Stimulated activated CD8-positive, alpha-beta memory T cell treated with anti-CD3 and anti-CD28 coated beads, Interleukin-2, amount 100 ng/mL, for 48 hours (primary cell): ENCODE results near the gene RERE.
A peak's percentile ranks its signal among the peaks of the same experiment; 100 is the strongest.

Experiments
- DNase-seq, 2 donors: peaks; one replicate each; pipeline ENCODE4 v3.0.0-alpha.2; 2020; ENCODE audit warnings: low read depth in 2 of 2

Gene RERE

GRCh38 chr1:8666389-8667167, 150.9 kb downstream of the RERE start:
- DNase-seq: no peak

GRCh38 chr1:8665833-8666232, 151.6 kb downstream of the RERE start:
- DNase-seq: no peak

- DNase-seq: no peak
Observed at GRCh38 chr1:8664887-8665286, 152.6 kb downstream of the RERE start.

GRCh38 chr1:8663915-8664329, 153.5 kb downstream of the RERE start:
- DNase-seq: no peak

DNA sequence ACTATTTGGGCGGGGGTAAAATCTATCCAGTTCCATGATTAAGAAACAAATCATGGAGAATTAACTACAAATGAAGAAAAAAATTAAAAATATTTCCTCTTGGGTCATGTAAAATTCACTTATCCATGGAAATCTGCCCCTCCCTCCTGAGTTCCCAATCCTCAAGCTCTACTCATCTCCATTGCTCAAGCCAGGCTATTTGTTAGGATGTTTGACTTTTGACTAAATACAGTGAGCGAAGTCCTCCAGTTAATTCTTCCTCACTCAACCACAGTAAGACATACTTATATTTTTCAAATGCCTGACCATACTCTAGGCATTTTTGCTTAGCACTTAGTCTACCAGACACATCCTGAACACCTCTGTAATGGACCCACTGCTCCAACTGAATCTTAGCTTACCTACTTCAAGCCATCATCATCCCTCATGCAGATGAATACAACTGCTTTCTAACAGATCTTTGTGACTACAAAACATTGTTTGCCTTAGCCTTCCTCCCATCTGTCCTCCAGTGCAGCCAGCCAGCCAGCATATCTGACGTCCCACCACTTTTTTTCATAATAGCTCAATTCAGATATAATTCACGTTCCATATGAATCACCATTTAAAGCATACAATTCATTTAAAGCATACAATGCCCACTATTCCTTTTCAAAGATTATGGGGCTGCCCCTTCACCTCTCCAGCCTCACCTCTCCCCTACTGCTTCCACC, 154.2 kb downstream of the RERE start:
- DNase-seq: no peak

DNA sequence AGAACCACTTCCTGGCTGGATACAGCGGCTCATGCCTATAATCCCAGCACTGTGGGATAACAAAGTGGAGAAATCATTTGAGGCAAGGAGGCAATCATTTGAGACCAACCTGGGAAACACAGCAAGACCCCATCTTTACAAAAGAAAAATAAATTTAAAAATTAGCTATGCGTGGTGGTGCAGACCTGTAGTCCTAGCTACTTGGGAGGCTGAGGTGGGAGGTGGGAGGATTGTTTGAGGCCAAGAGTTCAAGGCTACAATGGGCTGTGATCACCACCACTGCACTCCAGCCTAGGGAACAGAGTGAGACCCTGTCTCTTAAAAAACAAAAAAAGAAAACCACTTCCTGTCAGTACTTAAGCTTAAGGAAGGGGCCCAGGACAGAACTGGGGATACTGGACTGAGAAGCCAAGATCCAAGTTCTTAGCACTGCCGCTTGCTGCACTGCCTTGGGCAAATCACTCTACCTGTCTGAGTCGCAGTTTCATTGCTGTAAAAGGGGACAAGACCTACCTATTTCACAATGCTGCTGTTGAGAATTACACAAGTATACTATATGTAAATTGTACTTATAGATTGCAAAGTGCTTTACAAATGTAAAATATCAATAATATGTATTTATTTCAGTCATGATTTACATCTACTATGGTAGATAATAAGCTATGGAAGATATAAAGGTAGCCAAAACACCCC, 154.9 kb downstream of the RERE start:
- DNase-seq: no peak

DNA sequence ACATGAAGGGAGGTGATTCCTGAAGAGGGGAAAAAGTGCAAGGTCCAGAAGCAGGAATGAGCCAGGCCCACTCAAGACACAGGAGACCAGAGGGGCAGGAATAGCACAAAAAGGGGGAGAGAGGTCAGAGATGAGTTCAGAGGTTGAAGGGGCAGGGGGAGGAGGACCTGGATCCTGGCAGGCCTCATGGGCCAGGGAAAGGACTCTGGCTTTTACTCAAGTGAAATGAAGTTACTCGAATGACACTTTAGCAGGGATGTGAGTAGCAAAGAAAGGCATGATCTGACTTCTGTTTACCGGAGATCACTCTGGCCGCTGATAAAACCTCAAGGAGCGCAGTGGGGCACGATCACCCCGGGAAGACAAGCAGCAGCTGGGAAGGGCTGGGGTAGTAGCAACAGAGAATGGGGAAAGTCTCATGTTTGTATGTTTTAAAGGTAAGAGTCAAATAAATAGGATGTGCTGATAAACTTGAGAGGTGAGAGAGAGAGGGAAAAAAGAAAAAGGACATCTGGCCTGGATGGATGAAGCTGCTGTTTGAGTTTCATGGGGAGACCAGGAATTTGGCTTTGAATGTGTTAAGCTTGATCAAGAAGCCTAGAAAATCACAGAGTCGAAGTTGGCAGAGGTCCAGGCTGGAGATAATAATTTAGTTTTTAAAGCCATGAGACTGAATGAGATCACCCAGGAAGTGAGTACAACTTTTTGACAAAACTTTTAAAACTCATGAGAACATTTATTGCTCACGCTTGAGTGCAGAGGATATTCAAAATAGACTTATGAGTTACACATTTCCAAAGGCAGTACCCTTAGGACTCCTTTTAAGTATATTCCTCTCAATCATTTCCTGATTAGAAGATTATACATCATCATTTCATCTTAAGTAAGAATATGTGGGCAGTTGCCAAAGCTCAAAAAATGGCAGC, 156.0 kb downstream of the RERE start:
- peak in 1 of 2 donors; percentile 12 for DNase-seq

- no peak for DNase-seq
Observed at GRCh38 chr1:8660411-8660828, 157.0 kb downstream of the RERE start.

DNA sequence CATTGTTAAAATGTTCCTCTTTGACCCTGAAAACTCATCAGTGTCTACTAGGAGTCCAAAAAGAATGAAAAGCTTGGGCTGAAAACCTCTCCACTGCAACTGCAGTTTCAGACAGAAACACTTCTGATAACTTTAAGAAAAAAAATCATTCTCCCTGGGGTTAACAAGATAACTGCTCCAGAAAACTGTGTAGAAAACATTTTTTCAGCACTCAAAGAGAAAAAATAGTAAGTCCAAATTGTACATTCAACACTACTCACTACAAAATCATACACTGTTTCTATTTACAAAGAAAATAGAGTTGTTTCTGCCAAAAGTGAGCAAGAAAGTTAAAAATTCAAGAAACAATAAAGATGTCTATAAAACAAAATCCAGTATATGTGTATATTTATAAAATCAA, 157.8 kb downstream of the RERE start:
- DNase-seq: no peak

GRCh38 chr1:8653878-8654277, 163.6 kb downstream of the RERE start:
- no peak for DNase-seq

DNA sequence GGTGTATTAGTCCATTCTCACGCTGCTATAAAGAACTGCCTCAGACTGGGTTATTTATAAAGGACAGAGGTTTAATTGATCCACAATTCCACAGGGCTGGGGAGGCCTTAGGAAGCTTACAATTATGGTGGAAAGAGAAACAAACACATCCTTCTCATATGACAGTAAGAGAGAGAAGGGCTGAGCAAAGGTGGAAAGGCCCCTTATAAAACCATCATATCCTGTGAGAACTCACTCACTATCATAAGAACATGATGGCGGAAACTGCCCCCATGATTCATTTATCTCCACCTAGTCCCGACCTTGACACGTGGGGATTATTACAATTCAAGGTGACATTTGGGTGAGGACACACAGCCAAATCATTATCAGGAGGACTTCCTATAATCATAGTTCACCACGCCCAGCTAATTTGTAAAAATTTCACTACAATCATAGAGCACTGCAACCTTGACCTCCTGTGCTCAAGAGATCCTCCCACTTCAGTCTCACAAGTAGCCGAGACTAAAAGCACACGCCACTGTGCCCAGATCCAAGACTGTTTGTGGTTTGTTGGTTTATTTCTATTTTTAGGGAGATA, 164.9 kb downstream of the RERE start:
- DNase-seq: no peak

- no peak for DNase-seq
Observed at GRCh38 chr1:8651962-8652361, 165.5 kb downstream of the RERE start.

GRCh38 chr1:8651236-8651890, 166.1 kb downstream of the RERE start:
- no peak for DNase-seq

- no peak for DNase-seq
Observed at GRCh38 chr1:8649875-8650274, 167.6 kb downstream of the RERE start.

- no peak for DNase-seq
Observed at GRCh38 chr1:8649027-8649426, 168.4 kb downstream of the RERE start.

- DNase-seq: no peak
Observed at GRCh38 chr1:8646996-8647395, 170.4 kb downstream of the RERE start.

- no peak for DNase-seq
Observed at GRCh38 chr1:8646189-8646588, 171.3 kb downstream of the RERE start.

DNA sequence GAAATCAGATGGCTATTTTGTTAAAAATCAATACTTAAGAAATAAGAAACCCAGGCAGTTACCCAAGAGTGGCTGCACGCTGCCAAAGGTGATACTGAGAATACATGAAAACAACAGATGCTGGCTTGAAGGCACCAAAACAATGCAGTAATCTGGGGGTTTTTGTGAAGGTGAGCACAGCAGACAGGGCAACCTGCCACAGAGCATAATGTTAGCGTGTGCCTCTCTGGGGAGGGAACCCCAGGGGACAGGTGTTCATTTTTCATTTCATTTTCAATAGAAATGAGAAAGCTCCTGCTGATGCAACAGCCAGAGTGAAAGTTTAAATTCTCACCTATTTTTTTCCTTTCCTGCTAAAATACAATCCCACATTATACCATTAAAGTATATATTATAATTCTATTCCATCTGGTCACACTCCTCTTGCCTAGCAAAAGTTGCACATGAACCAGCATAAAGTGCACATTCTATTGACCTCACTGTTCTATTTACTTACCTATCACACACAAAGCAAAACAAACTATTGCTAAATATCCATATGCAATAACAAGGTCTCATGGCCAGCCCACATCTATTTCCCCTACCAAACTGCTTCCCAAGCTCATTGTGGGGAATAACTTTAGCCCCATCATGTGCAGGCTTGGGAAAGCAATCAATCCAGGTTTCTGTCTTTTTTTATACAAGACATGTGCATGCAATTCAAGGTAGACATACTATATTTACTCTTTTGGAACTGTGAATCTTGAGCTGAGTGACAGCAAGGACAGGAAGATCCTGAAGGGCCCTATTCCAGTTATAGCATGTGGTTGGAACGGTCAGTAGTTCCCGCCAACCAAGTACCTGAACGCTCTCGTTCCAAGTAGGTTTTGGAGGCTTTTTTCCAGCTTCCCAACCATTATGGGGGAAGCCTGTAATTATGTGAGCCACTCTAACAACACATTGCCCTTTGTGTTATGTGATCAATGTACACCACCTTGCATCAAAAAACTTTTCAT, 173.6 kb downstream of the RERE start:
- DNase-seq: no peak

GRCh38 chr1:8642114-8642513, 175.3 kb downstream of the RERE start:
- DNase-seq: no peak
